K562 (cell line): ENCODE data around the gene ELAC1. TPM values are rescaled to one million over a fixed set of nuclear protein-coding genes. Genes with fewer than 3 reads are reported as not detected.
A peak's percentile ranks its signal among the peaks of the same experiment; 100 is the strongest.

Experiments
- ATAC-seq: fragments of 200-7000 bp; cut with Tn5 transposase; 3 replicates; pipeline ENCODE4 v1.9.1; 2020; ENCODE audit warnings: moderate library complexity
- BruUV-seq: library from RNA; stranded (reverse); fragments of 400-500 nt; replicated peaks from 2 replicates; lab custom pipeline; 2021; lab: Mats Ljungman, UMichigan
- CTCF ChIA-PET: fragments of 300-600 bp; formaldehyde crosslinking; extraction: SDS; loops from one replicate; lab custom pipeline; 2021; ENCODE audit warnings: low intra/inter-chr PET ratio; lab: Yijun Ruan, JAX
- POLR2A ChIA-PET: fragments of 300-600, 350-650 bp; sonication (Branson Sonifier 250); formaldehyde crosslinking; extraction: SDS; loops from one replicate; lab custom pipeline; 2021; ENCODE audit warnings: antibody characterized with exemption, inconsistent platforms; lab: Yijun Ruan, JAX
- DNase-seq, 4 experiments: peaks; one replicate each; pipeline versions ENCODE4 v3.0.0 to v3.0.0-alpha.2; 2011 to 2018; ENCODE audit warnings: low spot score in 3 of 4, mixed read lengths in 3 of 4; ENCODE audit errors: extremely low read depth in 1 of 4
- FAIRE-seq: peaks from 2 replicates; lab custom pipeline; 2011; peaks lifted over from hg19 to GRCh38; lab: Jason Lieb, UNC
- H2AFZ ChIP-seq: 2 replicates; pipeline ENCODE4 v1.6.0; 2011; ENCODE audit warnings: low read depth, low read length, control low read depth, inconsistent platforms
- H3K27ac ChIP-seq: fragments of 200-600 bp; 3 replicates; pipeline ENCODE4 v1.8.0; 2011; ENCODE audit warnings: low read depth, mild to moderate bottlenecking, control low read depth, inconsistent platforms, low read length, moderate library complexity, mixed read lengths; ENCODE audit errors: extremely low read depth
- H3K27me3 ChIP-seq, 2 experiments: fragments of 300-600 bp in 1 of 2; 2 replicates in 1 of 2; 3 replicates in 1 of 2; pipeline versions ENCODE4 v1.6.0 to v1.8.0; 2011; ENCODE audit warnings: inconsistent platforms in 2 of 2, low read length in 2 of 2, mild to moderate bottlenecking in 1 of 2, mixed read lengths in 1 of 2, moderate library complexity in 1 of 2; ENCODE audit not compliant: control insufficient read depth in 2 of 2, insufficient read depth in 2 of 2
- H3K36me3 ChIP-seq: fragments of 300-600 bp; 3 replicates; pipeline ENCODE4 v1.8.0; 2011; ENCODE audit warnings: mild to moderate bottlenecking, low read length, inconsistent platforms; ENCODE audit not compliant: control insufficient read depth, insufficient read depth
- H3K4me1 ChIP-seq, 2 experiments: fragments of 200-600 bp in 1 of 2; replicated peaks in 1 of 2; 2 replicates in 1 of 2; 3 replicates in 1 of 2; pipeline versions ENCODE4 v1.5.1 to v1.8.0; 2011; ENCODE audit warnings: inconsistent platforms in 2 of 2, low read length in 2 of 2, mild to moderate bottlenecking in 1 of 2, mixed read lengths in 1 of 2, moderate library complexity in 1 of 2; ENCODE audit not compliant: control insufficient read depth in 2 of 2, insufficient read depth in 2 of 2
- H3K4me2 ChIP-seq: 2 replicates; pipeline ENCODE4 v1.6.1; 2011; ENCODE audit warnings: low read length, control low read depth, inconsistent platforms, mixed read lengths; ENCODE audit not compliant: insufficient read depth
- H3K4me3 ChIP-seq: fragments of 200-600 bp; sonication (generic), shearing (Covaris generic); 2 replicates; pipeline ENCODE4 v1.5.1; 2016; ENCODE audit warnings: control low read depth, inconsistent platforms
- H3K79me2 ChIP-seq: fragments of 200-600 bp; 3 replicates; pipeline ENCODE4 v1.8.0; 2011; ENCODE audit warnings: low read length, inconsistent platforms; ENCODE audit not compliant: control insufficient read depth, insufficient read depth
- H3K9ac ChIP-seq, 2 experiments: 2 replicates each; pipeline versions ENCODE4 v1.6.0 to v1.6.1; 2011; ENCODE audit warnings: low read depth in 2 of 2, low read length in 2 of 2, control low read depth in 1 of 2, inconsistent platforms in 1 of 2, mild to moderate bottlenecking in 1 of 2, mixed read lengths in 1 of 2; ENCODE audit not compliant: insufficient read depth in 1 of 2
- H3K9me1 ChIP-seq: one replicate; pipeline ENCODE4 v1.6.0; 2011; ENCODE audit warnings: inconsistent platforms, mild to moderate bottlenecking, low read length, moderate library complexity; ENCODE audit not compliant: control insufficient read depth, insufficient read depth
- H3K9me3 ChIP-seq: replicated peaks from 2 replicates; pipeline ENCODE4 v1.5.1; 2011; ENCODE audit warnings: low read depth, low read length, inconsistent platforms; ENCODE audit not compliant: control insufficient read depth, insufficient read depth
- H4K20me1 ChIP-seq: replicated peaks from 2 replicates; pipeline ENCODE4 v1.6.1; 2011; ENCODE audit warnings: low read length, inconsistent platforms, mixed read lengths; ENCODE audit not compliant: control insufficient read depth, insufficient read depth
- BRD4 ChIP-seq: fragments of 200-600 bp; sonication (generic); IDR thresholded peaks from 2 replicates; pipeline ENCODE4 v1.6.1; 2017; ENCODE audit warnings: inconsistent platforms
- EP400 ChIP-seq: fragments of 450-650 bp; IDR thresholded peaks from 2 replicates; pipeline ENCODE4 v1.6.1; 2017; ENCODE audit warnings: antibody characterized with exemption, mild to moderate bottlenecking, moderate library complexity
- WGBS: fragments of 100-300 bp; shearing (Covaris generic); methylation state at CpG from one replicate; pipeline ENCODE4 v1.1.6; 2016; ENCODE audit warnings: low coverage, mixed read lengths; ENCODE audit not compliant: insufficient coverage; ENCODE audit errors: missing lambda C conversion rate; 5-methylcytosine and 5-hydroxymethylcytosine counted together
- in situ Hi-C: fragments of 300-500 bp; cut with MboI; formaldehyde crosslinking; loops from 4 replicates; pipeline ENCODE4 v1.15.0; 2018; ENCODE audit warnings: inconsistent platforms, mixed read lengths
- intact Hi-C: fragments of 100-400 bp; cut with micrococcal nuclease; formaldehyde crosslinking; loops from 2 replicates; pipeline ENCODE4 v1.14.2; 2022
- polyA plus RNA-seq, 8 experiments: library from polyadenylated mRNA; depleted of rRNA in 4 of 8; stranded (reverse) in 5 of 8; unstranded in 3 of 8; fragments of >200 nt; fragmentation: Nextera tagmentation in 2 of 8; fragmentation: Illumina TruSeq in 1 of 8; extraction: Ambion mirVana in 2 of 8; extraction: Trizol in 1 of 8; gene quantifications; 2 replicates each; pipeline versions ENCODE4 v1.2.1 to v1.2.3, GENCODE V29; 2011 to 2014; ENCODE audit warnings: inconsistent platforms in 1 of 8, missing spikeins in 1 of 8
- total RNA-seq, 7 experiments: library from RNA; depleted of rRNA in 6 of 7; stranded (reverse); fragments of >200 nt in 6 of 7; fragmentation: Illumina TruSeq in 2 of 7; extraction: Trizol in 2 of 7; gene quantifications; 2 replicates each; pipeline versions ENCODE4 v1.2.1 to v1.2.3, GENCODE V29; 2011 to 2021; ENCODE audit warnings: low replicate concordance in 1 of 7
- TF ChIP-seq, protein P1 (sequence below), 2 experiments: fragments of 150-350 bp in 1 of 2; IDR thresholded peaks; 2 replicates each; pipeline ENCODE4 v1.6.1; 2012 to 2016; ENCODE audit warnings: low read depth in 2 of 2, low read length in 2 of 2, mild to moderate bottlenecking in 1 of 2, moderate library complexity in 1 of 2
- TF ChIP-seq, protein P2 (sequence below): fragments of 200-800 bp; sonication (Bioruptor generic); IDR thresholded peaks from 2 replicates; pipeline ENCODE4 v1.6.1; 2017; ENCODE audit warnings: missing genetic modification characterization, missing compliant biosample characterization
- TF ChIP-seq, protein P3 (sequence below): fragments of 250-450 bp; sonication (Bioruptor Pico); IDR thresholded peaks from 2 replicates; pipeline ENCODE4 v1.8.0; 2021; ENCODE audit warnings: moderate library complexity, mild to moderate bottlenecking, inconsistent platforms

The ELAC1 gene
- total and polyA plus RNA-seq, 9 of the 15 experiments (the other 6 are each of a cell fraction or from before 2014, with no cell fraction given) = 3.7 to 7.7 (median 4.9) TPM

DNA sequence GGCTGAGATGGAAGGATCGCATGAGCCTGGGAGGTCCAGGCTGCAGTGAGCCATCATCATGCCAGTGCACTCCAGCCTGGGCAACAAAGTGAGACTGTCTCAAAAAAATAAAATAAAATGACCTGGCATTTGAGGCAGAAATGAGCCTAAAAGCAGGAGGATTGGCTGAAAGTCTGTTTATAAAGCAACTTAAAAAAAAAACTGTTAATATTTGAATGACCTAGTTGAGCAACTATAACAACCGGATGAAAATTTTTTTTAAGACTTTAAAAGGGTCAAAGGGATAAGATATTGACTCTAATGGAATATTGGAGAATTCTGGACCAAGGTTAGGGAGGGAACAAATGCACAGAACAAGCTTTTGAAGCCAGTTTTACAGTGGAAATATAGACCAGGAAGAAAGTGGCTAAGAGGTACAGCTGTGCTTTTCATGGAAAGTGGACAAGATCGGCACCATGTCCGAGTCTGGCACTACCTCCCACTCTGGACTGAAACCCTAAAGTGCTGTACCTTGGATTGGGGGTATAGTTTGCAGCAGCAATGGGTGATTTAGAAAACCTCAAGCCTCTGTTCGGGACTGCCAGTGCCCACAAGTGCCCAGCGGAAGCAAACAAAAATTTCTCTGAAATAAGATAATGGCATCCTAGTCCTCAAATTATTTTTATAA lies 33.2 kb upstream of the ELAC1 start:
- CTCF ChIA-PET = no interaction called here
- DNase-seq (no peak), FAIRE-seq (peak; percentile 23), ATAC-seq (no peak)
- Histone ChIP-seq H3K4me1 (no peaks in the 10 kb centered on the region; a peak in 1 of 5 replicates), H3K4me2 (no peak overlapping the region), H3K4me3 (no peak overlapping the region), H3K79me2 (no peaks in the 10 kb centered on the region), H3K27me3 (no peaks in the 10 kb centered on the region), H3K27ac (no peak overlapping the region), H3K9me3 (no peaks in the 10 kb centered on the region), H3K9ac (no peak overlapping the region), H3K9me1 (no peaks in the 10 kb centered on the region), H4K20me1 (no peaks in the 10 kb centered on the region), H2AFZ (no peak overlapping the region), H3K36me3 (peaks cover 3% of the 10 kb centered on the region; the same call in 1 of the 3 replicates)
- 90% methylated on average over 2 of the region's 6 CpGs for WGBS
- POLR2A ChIA-PET = interaction anchor here (1.6 to 2.2 kb wide), 2 partner anchors 10 to 95 kb away, joined by 4 to 7 read pairs; partner anchors contain the start of gene SMAD4
- in situ Hi-C loops (no loop called here), intact Hi-C loops (no loop called here)
- TF ChIP-seq EP400 (no peak), BRD4 (no peak)
- TF ChIP-seq, protein P1, sequence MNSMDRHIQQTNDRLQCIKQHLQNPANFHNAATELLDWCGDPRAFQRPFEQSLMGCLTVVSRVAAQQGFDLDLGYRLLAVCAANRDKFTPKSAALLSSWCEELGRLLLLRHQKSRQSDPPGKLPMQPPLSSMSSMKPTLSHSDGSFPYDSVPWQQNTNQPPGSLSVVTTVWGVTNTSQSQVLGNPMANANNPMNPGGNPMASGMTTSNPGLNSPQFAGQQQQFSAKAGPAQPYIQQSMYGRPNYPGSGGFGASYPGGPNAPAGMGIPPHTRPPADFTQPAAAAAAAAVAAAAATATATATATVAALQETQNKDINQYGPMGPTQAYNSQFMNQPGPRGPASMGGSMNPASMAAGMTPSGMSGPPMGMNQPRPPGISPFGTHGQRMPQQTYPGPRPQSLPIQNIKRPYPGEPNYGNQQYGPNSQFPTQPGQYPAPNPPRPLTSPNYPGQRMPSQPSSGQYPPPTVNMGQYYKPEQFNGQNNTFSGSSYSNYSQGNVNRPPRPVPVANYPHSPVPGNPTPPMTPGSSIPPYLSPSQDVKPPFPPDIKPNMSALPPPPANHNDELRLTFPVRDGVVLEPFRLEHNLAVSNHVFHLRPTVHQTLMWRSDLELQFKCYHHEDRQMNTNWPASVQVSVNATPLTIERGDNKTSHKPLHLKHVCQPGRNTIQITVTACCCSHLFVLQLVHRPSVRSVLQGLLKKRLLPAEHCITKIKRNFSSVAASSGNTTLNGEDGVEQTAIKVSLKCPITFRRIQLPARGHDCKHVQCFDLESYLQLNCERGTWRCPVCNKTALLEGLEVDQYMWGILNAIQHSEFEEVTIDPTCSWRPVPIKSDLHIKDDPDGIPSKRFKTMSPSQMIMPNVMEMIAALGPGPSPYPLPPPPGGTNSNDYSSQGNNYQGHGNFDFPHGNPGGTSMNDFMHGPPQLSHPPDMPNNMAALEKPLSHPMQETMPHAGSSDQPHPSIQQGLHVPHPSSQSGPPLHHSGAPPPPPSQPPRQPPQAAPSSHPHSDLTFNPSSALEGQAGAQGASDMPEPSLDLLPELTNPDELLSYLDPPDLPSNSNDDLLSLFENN (IDR thresholded peaks at IDR 0.05; ENCODE audit: low read depth in 2 of 2, low read length in 2 of 2) = no peak
- TF ChIP-seq, protein P2, sequence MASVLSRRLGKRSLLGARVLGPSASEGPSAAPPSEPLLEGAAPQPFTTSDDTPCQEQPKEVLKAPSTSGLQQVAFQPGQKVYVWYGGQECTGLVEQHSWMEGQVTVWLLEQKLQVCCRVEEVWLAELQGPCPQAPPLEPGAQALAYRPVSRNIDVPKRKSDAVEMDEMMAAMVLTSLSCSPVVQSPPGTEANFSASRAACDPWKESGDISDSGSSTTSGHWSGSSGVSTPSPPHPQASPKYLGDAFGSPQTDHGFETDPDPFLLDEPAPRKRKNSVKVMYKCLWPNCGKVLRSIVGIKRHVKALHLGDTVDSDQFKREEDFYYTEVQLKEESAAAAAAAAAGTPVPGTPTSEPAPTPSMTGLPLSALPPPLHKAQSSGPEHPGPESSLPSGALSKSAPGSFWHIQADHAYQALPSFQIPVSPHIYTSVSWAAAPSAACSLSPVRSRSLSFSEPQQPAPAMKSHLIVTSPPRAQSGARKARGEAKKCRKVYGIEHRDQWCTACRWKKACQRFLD (CRISPR knock-in tag) = no peak
- TF ChIP-seq, protein P3, sequence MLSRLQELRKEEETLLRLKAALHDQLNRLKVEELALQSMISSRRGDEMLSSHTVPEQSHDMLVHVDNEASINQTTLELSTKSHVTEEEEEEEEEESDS (CRISPR knock-in tag) = no peak
- BruUV-seq = no TSS peak
